GM23338 (cell line): ENCODE data around the gene DPYD. TPM values are rescaled to one million over a fixed set of nuclear protein-coding genes. Genes with fewer than 3 reads are reported as not detected.

Experiments used
- ATAC-seq: fragments of 200-7000 bp; cut with Tn5 transposase; 3 replicates; pipeline ENCODE4 v1.9.1; 2020
- DNase-seq: peaks from one replicate; pipeline ENCODE4 v3.0.0-alpha.2; 2015; ENCODE audit warnings: low spot score
- H2AFZ ChIP-seq: fragments of 200-600 bp; sonication (generic); 2 replicates; pipeline ENCODE4 v1.8.0; 2016; ENCODE audit warnings: antibody characterized with exemption, mild to moderate bottlenecking, moderate library complexity
- H3F3A ChIP-seq: fragments of 200-600 bp; sonication (generic); replicated peaks from 2 replicates; pipeline ENCODE4 v1.8.0; 2017; ENCODE audit warnings: antibody characterized with exemption, mixed run types, low read depth
- H3K27ac ChIP-seq: fragments of 200-600 bp; sonication (generic); 2 replicates; pipeline ENCODE4 v1.6.1; 2016; ENCODE audit warnings: low read depth
- H3K27me3 ChIP-seq: fragments of 200-600 bp; sonication (generic); 2 replicates; pipeline ENCODE4 v1.8.0; 2016; ENCODE audit warnings: mild to moderate bottlenecking, mixed run types, moderate library complexity; ENCODE audit not compliant: insufficient read depth
- H3K36me3 ChIP-seq: fragments of 200-600 bp; sonication (generic); 2 replicates; pipeline ENCODE4 v1.8.0; 2016; ENCODE audit warnings: mild to moderate bottlenecking; ENCODE audit not compliant: insufficient read depth
- H3K4me1 ChIP-seq: fragments of 200-600 bp; sonication (generic); 2 replicates; pipeline ENCODE4 v1.8.0; 2016; ENCODE audit warnings: mild to moderate bottlenecking, moderate library complexity; ENCODE audit not compliant: insufficient read depth
- H3K4me2 ChIP-seq: fragments of 200-600 bp; sonication (generic); 2 replicates; pipeline ENCODE4 v1.7.1; 2017; ENCODE audit warnings: mixed run types
- H3K4me3 ChIP-seq: fragments of 200-600 bp; sonication (generic); 2 replicates; pipeline ENCODE4 v1.6.1; 2016; ENCODE audit warnings: mixed run types
- H3K79me2 ChIP-seq: fragments of 200-600 bp; sonication (generic); replicated peaks from 2 replicates; pipeline ENCODE4 v1.8.0; 2017; ENCODE audit warnings: mild to moderate bottlenecking; ENCODE audit not compliant: insufficient read depth
- H3K9me2 ChIP-seq: fragments of 200-600 bp; sonication (generic); 2 replicates; pipeline ENCODE4 v1.8.0; 2017; ENCODE audit not compliant: insufficient read depth
- H4K20me1 ChIP-seq: fragments of 200-600 bp; sonication (generic); replicated peaks from 2 replicates; pipeline ENCODE4 v1.8.0; 2017; ENCODE audit warnings: mild to moderate bottlenecking; ENCODE audit not compliant: insufficient read depth
- H3K27ac Mint-ChIP-seq: 2 replicates; pipeline ENCODE4 v1.8.0; 2020; ENCODE audit warnings: inconsistent platforms, mild to moderate bottlenecking, moderate library complexity, mixed read lengths
- H3K27me3 Mint-ChIP-seq: 3 replicates; pipeline ENCODE4 v1.8.0; 2022; ENCODE audit warnings: low read depth, mild to moderate bottlenecking, moderate library complexity, mixed read lengths, inconsistent platforms; ENCODE audit not compliant: insufficient read depth, poor library complexity
- H3K36me3 Mint-ChIP-seq: 3 replicates; pipeline ENCODE4 v1.8.0; 2021; ENCODE audit warnings: low read depth, mild to moderate bottlenecking, inconsistent platforms, moderate library complexity, mixed read lengths
- H3K4me1 Mint-ChIP-seq: 3 replicates; pipeline ENCODE4 v1.8.0; 2020; ENCODE audit warnings: mild to moderate bottlenecking, inconsistent platforms, mixed read lengths
- H3K4me3 Mint-ChIP-seq: 3 replicates; pipeline ENCODE4 v1.8.0; 2021; ENCODE audit warnings: moderate library complexity, mild to moderate bottlenecking, inconsistent platforms, mixed read lengths
- H3K9me3 Mint-ChIP-seq: 3 replicates; pipeline ENCODE4 v1.8.0; 2020; ENCODE audit warnings: moderate library complexity, mild to moderate bottlenecking, inconsistent platforms, mixed read lengths
- CTCF ChIP-seq, 2 experiments: fragments of 200-600 bp in 1 of 2; sonication (generic) in 1 of 2; conservative IDR thresholded peaks; 2 replicates each; pipeline versions ENCODE4 v1.5.1 to v1.6.1; 2016 to 2017; ENCODE audit warnings: antibody characterized with exemption in 2 of 2, low read depth in 2 of 2, mild to moderate bottlenecking in 2 of 2, moderate library complexity in 1 of 2
- ETS1 ChIP-seq: IDR thresholded peaks from 2 replicates; pipeline ENCODE4 v1.6.1; 2016; ENCODE audit warnings: antibody characterized with exemption
- EZH2 ChIP-seq: fragments of 200-600 bp; sonication (generic); IDR thresholded peaks from one replicate; pipeline ENCODE4 v1.8.0; 2017; ENCODE audit warnings: antibody characterized with exemption, mild to moderate bottlenecking, low read depth; ENCODE audit not compliant: unreplicated experiment
- JUNB ChIP-seq: IDR thresholded peaks from one replicate; pipeline ENCODE4 v1.6.1; 2016; ENCODE audit warnings: antibody characterized with exemption; ENCODE audit not compliant: unreplicated experiment
- NANOG ChIP-seq: IDR thresholded peaks from 2 replicates; pipeline ENCODE4 v1.6.1; 2016; ENCODE audit warnings: antibody characterized with exemption, borderline replicate concordance
- POLR2AphosphoS5 ChIP-seq: IDR thresholded peaks from 2 replicates; pipeline ENCODE4 v1.6.1; 2016; ENCODE audit warnings: antibody characterized with exemption, low read depth
- REST ChIP-seq: IDR thresholded peaks from one replicate; pipeline ENCODE4 v1.6.1; 2018; ENCODE audit warnings: antibody characterized with exemption; ENCODE audit not compliant: unreplicated experiment
- ZNF114 ChIP-seq: fragments of 250-450 bp; sonication (Bioruptor Pico); IDR thresholded peaks from 2 replicates; pipeline ENCODE4 v1.5.0; 2020; ENCODE audit warnings: mild to moderate bottlenecking, moderate library complexity
- ZNF331 ChIP-seq: fragments of 250-450 bp; sonication (Bioruptor Pico); IDR thresholded peaks from 2 replicates; pipeline ENCODE4 v1.5.0; 2020; ENCODE audit warnings: low read depth, mild to moderate bottlenecking, moderate library complexity
- ZNF462 ChIP-seq: fragments of 250-450 bp; sonication (Bioruptor Pico); IDR thresholded peaks from 2 replicates; pipeline ENCODE4 v1.5.0; 2020; ENCODE audit warnings: mild to moderate bottlenecking, moderate library complexity
- polyA plus RNA-seq: library from polyadenylated mRNA; unstranded; fragments of >200 nt; fragmentation: Nextera tagmentation; extraction: Ambion mirVana; gene quantifications from 2 replicates; pipeline ENCODE4 v1.2.1, GENCODE V29; 2016
- total RNA-seq: library from RNA; depleted of rRNA; stranded (reverse); fragments of >200 nt; shearing (Covaris generic); gene quantifications from 2 replicates; pipeline ENCODE4 v1.2.3, GENCODE V29; 2014

DPYD gene
- total and polyA plus RNA-seq, 2 experiments from 2014 or later: 0.50 to 1.6 TPM

GRCh38 chr1:97091679-97092078, 829.2 kb downstream of the DPYD start (continued):
- TF ChIP-seq CTCF (conservative IDR thresholded peaks at IDR 0.05; ENCODE audit: low read depth in 2 of 2) (no peak), ZNF331 (CRISPR knock-in tag) (no peak)

- H3K4me3 ChIP-seq: no peak overlapping the region
- H3K27ac ChIP-seq: no peak overlapping the region
- Mint-ChIP-seq H3K36me3 (no peaks in the 10 kb centered on the region), H3K27ac (no peak overlapping the region), H3K4me1 (no peaks in the 10 kb centered on the region), H3K4me3 (no peak overlapping the region), H3K27me3 (no peaks in the 10 kb centered on the region), H3K9me3 (no peaks in the 10 kb centered on the region)
- no peak overlapping the region for H3K4me2 ChIP-seq
- H3K79me2 ChIP-seq: no peaks in the 10 kb centered on the region
- ATAC-seq: no peak
- H3F3A ChIP-seq: no peaks in the 10 kb centered on the region
- no peaks in the 10 kb centered on the region for H3K36me3 ChIP-seq
- H2AFZ ChIP-seq: no peak overlapping the region
- no peaks in the 10 kb centered on the region for H3K27me3 ChIP-seq
- no peaks in the 10 kb centered on the region for H3K9me2 ChIP-seq
- H3K4me1 ChIP-seq: peaks cover 5% of the 10 kb centered on the region; the same call in 1 of the 2 replicates
- DNase-seq: no peak
- no peaks in the 10 kb centered on the region for H4K20me1 ChIP-seq
- TF ChIP-seq ZNF462 (no peak), JUNB (no peak), REST (no peak), ETS1 (no peak), EZH2 (no peak), ZNF331 (CRISPR knock-in tag) (no peak), NANOG (no peak), POLR2AphosphoS5 (no peak), CTCF (conservative IDR thresholded peaks at IDR 0.05; ENCODE audit: low read depth in 2 of 2) (no peak), ZNF114 (CRISPR knock-in tag) (no peak)
Observed at GRCh38 chr1:97091263-97091662, 829.6 kb downstream of the DPYD start.
